AG08396 (cell line): ENCODE results near the gene PSMD13.
"Not testable (repeated sequence)": the region's sequence is repeated elsewhere in the genome, so short reads cannot be mapped to it uniquely, and the experiment has no call there.

Experiments
- DNase-seq: peaks from one replicate; pipeline ENCODE4 v3.0.0; 2012; ENCODE audit warnings: low spot score, mixed read lengths

Gene PSMD13

GRCh38 chr11:236774-237767 is at the start of gene PSMD13:
PSMD13 (plus strand) TSS chr11:236976; CDS start chr11:237050, 74 bp downstream.
- peak; percentile 96 for DNase-seq

GRCh38 chr11:189200-189783 is 47.5 kb upstream of the PSMD13 start:
- DNase-seq: not testable (repeated sequence)

DNA sequence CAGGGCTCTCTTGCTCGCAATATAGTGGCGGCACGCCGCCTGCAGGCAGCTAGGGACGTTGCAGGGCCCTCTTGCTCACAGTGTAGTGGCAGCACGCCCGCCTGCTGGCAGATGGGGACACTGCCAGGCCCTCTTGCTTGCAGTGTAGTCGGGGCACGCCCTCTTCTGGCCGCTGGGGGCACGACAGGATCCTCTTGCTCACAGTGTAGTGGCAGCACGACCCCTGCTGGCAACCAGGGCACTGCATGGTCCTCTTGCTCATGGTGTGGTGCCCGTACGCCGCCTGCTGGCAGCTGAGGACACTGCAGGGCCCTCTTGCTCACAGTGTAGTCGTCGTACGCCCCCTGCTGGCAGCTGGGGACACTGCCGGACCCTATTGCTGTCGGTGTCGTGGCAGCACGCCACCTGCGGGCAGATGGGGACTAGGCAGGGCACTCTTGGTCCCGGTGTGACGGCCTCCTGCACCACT is 46.9 kb upstream of the PSMD13 start:
- DNase-seq: not testable (repeated sequence)

- not testable (repeated sequence) for DNase-seq
Measured at GRCh38 chr11:190546-190945, 46.2 kb upstream of the PSMD13 start.

DNA sequence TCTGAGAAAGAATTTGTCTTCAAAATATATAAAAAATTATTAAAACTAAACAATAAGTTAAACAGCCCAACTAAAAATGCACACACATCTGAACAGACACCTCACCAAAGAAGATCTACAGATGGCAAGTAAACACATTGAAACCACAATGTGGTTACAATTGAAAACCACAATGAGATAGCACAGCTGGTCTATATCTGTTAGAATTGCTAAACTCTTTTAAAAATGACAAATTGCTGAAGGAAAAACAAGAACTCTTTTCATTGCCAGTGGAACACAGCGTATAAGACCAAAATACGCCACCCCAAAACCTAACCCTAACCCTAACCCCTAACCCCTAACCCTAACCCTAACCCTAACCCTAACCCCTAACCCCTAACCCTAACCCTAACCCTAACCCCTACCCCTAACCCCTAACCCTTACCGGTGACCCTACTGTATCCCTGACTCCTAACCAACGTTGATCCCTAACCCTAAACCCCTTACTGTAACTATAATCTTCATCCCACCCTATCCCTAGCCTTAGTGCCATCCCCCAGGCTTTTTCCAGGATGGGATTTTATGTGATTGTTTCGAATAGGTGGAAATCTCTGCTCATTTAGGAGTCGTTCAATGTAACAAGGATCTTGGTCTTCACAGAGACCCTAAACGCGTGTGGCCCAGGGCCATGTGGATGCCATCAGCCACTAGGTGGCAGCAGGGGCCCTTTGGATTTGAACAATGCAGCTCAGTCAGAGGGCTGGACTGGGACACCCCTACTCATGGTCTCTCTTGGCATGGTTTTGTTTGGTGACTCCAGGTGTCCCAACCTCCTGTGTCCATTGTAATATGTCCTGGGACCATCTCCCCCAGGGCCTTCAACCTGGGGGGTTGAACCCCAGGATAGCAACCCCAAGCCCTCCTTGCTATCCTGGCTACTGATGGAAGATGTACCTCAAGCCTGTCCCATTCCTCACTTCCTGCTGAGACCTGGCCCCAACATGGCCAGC is 45.0 kb upstream of the PSMD13 start:
- DNase-seq: not testable (repeated sequence)

DNA sequence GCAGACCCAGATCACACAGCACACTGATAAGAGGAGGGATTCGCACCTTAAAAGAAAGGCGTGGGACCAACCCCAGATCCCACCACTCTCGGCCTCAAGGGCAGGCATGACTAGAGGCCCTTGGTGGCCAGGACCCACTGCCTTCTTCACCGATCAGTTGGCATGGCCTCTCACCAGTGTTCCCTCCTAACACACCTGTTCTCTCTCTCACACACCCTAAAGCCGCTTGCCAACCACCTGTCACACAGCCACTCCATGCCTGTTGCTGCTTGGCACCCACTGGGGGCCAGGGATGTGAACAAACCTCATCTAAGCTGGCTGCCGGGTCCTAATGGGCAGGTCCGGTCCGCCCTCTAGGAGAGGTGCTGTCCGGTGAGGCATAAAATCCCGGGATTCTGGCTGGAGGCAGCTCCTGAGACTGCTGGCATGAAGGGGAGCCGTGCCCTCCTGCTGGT is 44.1 kb upstream of the PSMD13 start, which contains the start of gene SCGB1C1:
Gene SCGB1C1 (plus strand): TSS at position 405 of the 455 bp plus-strand sequence. CDS start 22 bp downstream, at position 427.
- DNase-seq: not testable (repeated sequence)

DNA sequence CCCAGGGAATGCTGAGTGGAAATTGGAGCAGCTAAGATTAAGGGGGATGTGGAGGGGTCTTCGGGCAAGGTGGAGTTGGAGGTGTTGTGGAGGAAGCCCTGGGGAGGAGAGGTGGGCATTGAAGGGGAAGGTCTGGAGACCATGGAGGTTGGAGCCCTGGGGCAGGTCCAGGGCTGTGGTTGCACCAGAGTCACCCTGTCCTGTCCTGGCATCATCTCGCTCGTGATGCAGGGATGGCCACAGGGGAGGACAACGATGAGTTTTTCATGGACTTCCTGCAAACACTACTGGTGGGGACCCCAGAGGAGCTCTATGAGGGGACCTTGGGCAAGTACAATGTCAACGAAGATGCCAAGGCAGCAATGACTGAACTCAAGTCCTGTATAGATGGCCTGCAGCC is 43.3 kb upstream of the PSMD13 start:
- DNase-seq: not testable (repeated sequence)

- DNase-seq: no peak
Measured at GRCh38 chr11:196786-197731, 39.7 kb upstream of the PSMD13 start.

DNA sequence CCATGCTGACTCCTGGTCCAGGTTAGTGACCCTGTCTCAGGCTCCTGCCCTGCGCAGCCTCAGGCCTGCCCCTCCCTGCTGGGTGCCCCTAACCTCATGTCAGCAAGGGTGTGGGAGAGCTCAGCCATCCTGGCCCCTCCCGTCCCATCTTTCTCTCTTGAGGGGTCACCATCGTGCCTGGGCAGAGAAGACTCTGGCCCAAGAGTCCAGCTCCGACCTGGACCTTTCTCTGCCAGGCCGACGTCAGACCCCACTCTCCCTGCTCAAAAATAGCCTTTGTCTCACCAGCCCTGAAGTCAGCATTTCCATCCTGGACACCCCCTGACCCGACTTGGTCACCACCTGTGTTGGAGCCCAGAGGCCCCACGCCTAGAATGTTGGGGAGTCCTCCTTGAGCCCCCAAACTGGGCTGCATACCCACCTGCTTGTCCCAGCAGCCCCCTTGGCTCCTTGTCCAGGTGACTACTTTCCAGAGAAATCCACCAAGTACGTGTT is 39.0 kb upstream of the PSMD13 start:
- DNase-seq: no peak

GRCh38 chr11:198236-198806 is 38.5 kb upstream of the PSMD13 start:
- DNase-seq: no peak

GRCh38 chr11:199004-199581 is 37.7 kb upstream of the PSMD13 start:
- no peak for DNase-seq

- DNase-seq: no peak
Measured at GRCh38 chr11:199782-200181, 37.0 kb upstream of the PSMD13 start.

- DNase-seq: no peak
Measured at GRCh38 chr11:200224-201003, 36.4 kb upstream of the PSMD13 start.

- DNase-seq: no peak
Measured at GRCh38 chr11:201966-202365, 34.8 kb upstream of the PSMD13 start.

DNA sequence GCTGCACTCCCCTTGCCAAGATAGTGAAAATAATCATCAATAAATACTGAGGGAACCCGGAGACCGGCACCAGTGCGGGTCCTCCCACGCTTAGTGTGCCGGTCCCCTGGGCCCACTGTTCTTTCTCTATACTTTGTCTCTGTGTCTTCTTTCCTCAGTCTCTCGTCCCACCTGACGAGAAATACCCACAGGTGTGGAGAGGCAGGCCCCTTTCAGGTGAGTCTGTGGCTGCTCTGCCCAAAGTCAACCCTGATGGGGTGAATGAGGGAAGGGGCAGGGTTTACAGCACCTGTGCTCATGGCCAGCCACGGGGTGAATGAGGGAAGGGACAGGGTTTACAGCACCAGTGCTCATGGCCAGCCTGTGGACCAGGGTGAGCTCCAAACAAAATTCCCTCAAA is 34.3 kb upstream of the PSMD13 start:
- no peak for DNase-seq

GRCh38 chr11:203056-203944 is 33.5 kb upstream of the PSMD13 start:
- no peak for DNase-seq

DNA sequence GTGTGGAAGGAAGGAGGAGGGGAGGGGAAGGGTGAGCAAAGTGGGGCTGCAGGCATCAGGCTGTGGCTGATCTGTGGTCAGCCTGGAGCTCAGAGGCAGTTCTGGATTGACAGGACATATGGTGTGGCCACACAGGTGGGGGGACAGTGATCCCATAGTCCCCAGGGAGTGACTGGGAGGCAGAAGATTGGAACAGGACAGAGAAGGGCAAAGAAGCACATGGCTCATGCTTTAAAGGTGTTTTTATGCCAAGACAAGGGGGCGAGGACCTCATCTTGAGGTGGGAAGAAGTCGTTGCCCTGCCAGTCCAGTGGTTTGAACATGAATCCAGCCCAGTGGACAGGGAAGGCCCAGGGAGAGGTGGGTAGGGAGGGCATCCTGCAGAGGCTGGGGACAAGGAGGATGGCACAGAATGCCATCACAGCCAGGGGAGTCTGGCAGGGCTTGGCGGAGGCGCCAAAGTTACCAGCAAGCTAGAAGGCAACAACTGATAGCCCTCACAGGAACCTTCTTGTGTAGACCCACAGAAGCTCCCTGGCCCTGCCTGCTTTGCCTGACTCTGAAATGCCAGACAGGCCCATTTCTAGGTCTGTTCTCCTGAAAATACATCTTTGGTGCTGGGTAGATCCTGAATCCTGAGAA is 32.7 kb upstream of the PSMD13 start:
- DNase-seq: no peak
